ENCODE results near the gene LRMDA. TPM values are rescaled to one million over a fixed set of nuclear protein-coding genes. Genes with fewer than 3 reads are reported as not detected.

The LRMDA gene
- total RNA-seq, 3 donors from 2014 or later (not counting 1 experiment from before 2014, with no cell fraction given): 1.4 to 2.4 (median 2.1) TPM

GRCh38 chr10:75950997-75951589 is 519.7 kb downstream of the LRMDA start:
- ATAC-seq (no peak), DNase-seq (no peak)
- no peaks in the 10 kb centered on the region for H3K27me3 ChIP-seq (ENCODE audit: control insufficient read depth, insufficient read depth, low read length)
- H3K36me3 ChIP-seq (ENCODE audit: control insufficient read depth, insufficient read depth, low read length): no peaks in the 10 kb centered on the region
- Mint-ChIP-seq H3K4me1 (no peaks in the 10 kb centered on the region), H3K4me3 (no peak overlapping the region), H3K9me3 (no peaks in the 10 kb centered on the region), H3K36me3 (no peaks in the 10 kb centered on the region), H3K27ac (no peak overlapping the region), H3K27me3 (ENCODE audit: low read depth in 2 of 2) (no peaks in the 10 kb centered on the region)
- H3K4me3 ChIP-seq (ENCODE audit: low read length): no peak overlapping the region
- no peaks in the 10 kb centered on the region for H3K4me1 ChIP-seq (ENCODE audit: control insufficient read depth, insufficient read depth, low read length)
- no peak for TF ChIP-seq CTCF (IDR thresholded peaks at IDR 0.05)
- intact Hi-C loops (cut with micrococcal nuclease): no loop called here
- 89% methylated on average over 7 of the region's 7 CpGs for WGBS (ENCODE audit: insufficient coverage)
- no peaks in the 10 kb centered on the region for H3K9me3 ChIP-seq (ENCODE audit: control insufficient read depth, insufficient read depth, low read length)
- no peak overlapping the region for H3K27ac ChIP-seq (ENCODE audit: low read length)

GRCh38 chr10:75951627-75952026 is 520.2 kb downstream of the LRMDA start:
- Histone ChIP-seq H3K9me3 (ENCODE audit: control insufficient read depth, insufficient read depth, low read length) (no peaks in the 10 kb centered on the region), H3K27me3 (ENCODE audit: control insufficient read depth, insufficient read depth, low read length) (no peaks in the 10 kb centered on the region), H3K4me1 (ENCODE audit: control insufficient read depth, insufficient read depth, low read length) (no peaks in the 10 kb centered on the region), H3K36me3 (ENCODE audit: control insufficient read depth, insufficient read depth, low read length) (no peaks in the 10 kb centered on the region), H3K4me3 (ENCODE audit: low read length) (no peak overlapping the region), H3K27ac (ENCODE audit: low read length) (no peak overlapping the region)
- DNase-seq: no peak
- Mint-ChIP-seq H3K4me3 (no peak overlapping the region), H3K9me3 (no peaks in the 10 kb centered on the region), H3K36me3 (no peaks in the 10 kb centered on the region), H3K27me3 (ENCODE audit: low read depth in 2 of 2) (no peaks in the 10 kb centered on the region), H3K4me1 (no peaks in the 10 kb centered on the region), H3K27ac (no peak overlapping the region)
- intact Hi-C loops (cut with micrococcal nuclease): no loop called here
- ATAC-seq: no peak
- TF ChIP-seq CTCF (IDR thresholded peaks at IDR 0.05): no peak
- WGBS (ENCODE audit: insufficient coverage): 93% methylated on average over 7 of the region's 7 CpGs

GRCh38 chr10:75952093-75952492 is 520.7 kb downstream of the LRMDA start:
- no peak for ATAC-seq
- Mint-ChIP-seq H3K36me3 (no peaks in the 10 kb centered on the region), H3K4me1 (no peaks in the 10 kb centered on the region), H3K27me3 (ENCODE audit: low read depth in 2 of 2) (no peaks in the 10 kb centered on the region), H3K9me3 (no peaks in the 10 kb centered on the region), H3K27ac (no peak overlapping the region), H3K4me3 (no peak overlapping the region)
- Histone ChIP-seq H3K4me3 (ENCODE audit: low read length) (no peak overlapping the region), H3K27ac (ENCODE audit: low read length) (no peak overlapping the region), H3K4me1 (ENCODE audit: control insufficient read depth, insufficient read depth, low read length) (no peaks in the 10 kb centered on the region), H3K9me3 (ENCODE audit: control insufficient read depth, insufficient read depth, low read length) (no peaks in the 10 kb centered on the region), H3K36me3 (ENCODE audit: control insufficient read depth, insufficient read depth, low read length) (no peaks in the 10 kb centered on the region), H3K27me3 (ENCODE audit: control insufficient read depth, insufficient read depth, low read length) (no peaks in the 10 kb centered on the region)
- no peak for DNase-seq
- WGBS (ENCODE audit: insufficient coverage): 72% methylated on average over 6 of the region's 7 CpGs
- intact Hi-C loops (cut with micrococcal nuclease): no loop called here
- no peak for TF ChIP-seq CTCF (IDR thresholded peaks at IDR 0.05)

GRCh38 chr10:75954486-75954885 is 523.1 kb downstream of the LRMDA start:
- no peaks in the 10 kb centered on the region for H3K36me3 Mint-ChIP-seq
- no peaks in the 10 kb centered on the region for H3K9me3 Mint-ChIP-seq
- no peak overlapping the region for H3K27ac Mint-ChIP-seq
- intact Hi-C loops (cut with micrococcal nuclease): no loop called here
- DNase-seq (no peak), ATAC-seq (no peak)
- no peak for TF ChIP-seq CTCF (IDR thresholded peaks at IDR 0.05)
- Histone ChIP-seq H3K4me1 (ENCODE audit: control insufficient read depth, insufficient read depth, low read length) (no peaks in the 10 kb centered on the region), H3K4me3 (ENCODE audit: low read length) (no peak overlapping the region), H3K27ac (ENCODE audit: low read length) (no peak overlapping the region), H3K27me3 (ENCODE audit: control insufficient read depth, insufficient read depth, low read length) (no peaks in the 10 kb centered on the region), H3K36me3 (ENCODE audit: control insufficient read depth, insufficient read depth, low read length) (no peaks in the 10 kb centered on the region), H3K9me3 (ENCODE audit: control insufficient read depth, insufficient read depth, low read length) (no peaks in the 10 kb centered on the region)
- no peaks in the 10 kb centered on the region for H3K4me1 Mint-ChIP-seq
- whole genome bisulfite sequencing (ENCODE audit: insufficient coverage): 80% methylated on average over 4 of the region's 4 CpGs
- H3K4me3 Mint-ChIP-seq: no peak overlapping the region
- H3K27me3 Mint-ChIP-seq (ENCODE audit: low read depth in 2 of 2): peaks cover 0 to 4% of the 10 kb centered on the region in 2 donors

Measured in natural killer cell (primary cell).